ENCODE results near the gene THRAP3. TPM values are rescaled to one million over a fixed set of nuclear protein-coding genes. Genes with fewer than 3 reads are reported as not detected.

THRAP3 gene
- total RNA-seq, 1 donor from 2014 or later = 77.5 TPM

DNA sequence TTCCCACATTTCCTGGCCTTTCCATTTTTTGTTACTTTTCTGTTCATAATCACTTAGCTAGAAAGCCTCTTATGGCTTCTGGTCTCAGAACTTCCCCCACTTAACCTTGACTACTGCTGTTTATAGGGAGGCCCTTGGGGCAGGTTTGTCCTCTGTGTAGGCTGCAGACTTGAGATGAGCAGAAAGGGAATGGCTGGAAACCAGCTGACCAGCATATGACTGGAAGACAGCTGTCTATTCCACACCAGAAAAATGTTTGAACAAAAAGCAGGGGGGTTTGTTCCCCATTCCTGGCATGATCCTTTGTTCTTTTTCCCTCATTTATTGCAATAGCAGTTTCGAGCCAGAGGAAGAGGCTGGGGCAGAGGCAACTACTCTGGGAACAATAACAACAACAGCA, 77.0 kb downstream of the THRAP3 start:
- no peak for DNase-seq

DNA sequence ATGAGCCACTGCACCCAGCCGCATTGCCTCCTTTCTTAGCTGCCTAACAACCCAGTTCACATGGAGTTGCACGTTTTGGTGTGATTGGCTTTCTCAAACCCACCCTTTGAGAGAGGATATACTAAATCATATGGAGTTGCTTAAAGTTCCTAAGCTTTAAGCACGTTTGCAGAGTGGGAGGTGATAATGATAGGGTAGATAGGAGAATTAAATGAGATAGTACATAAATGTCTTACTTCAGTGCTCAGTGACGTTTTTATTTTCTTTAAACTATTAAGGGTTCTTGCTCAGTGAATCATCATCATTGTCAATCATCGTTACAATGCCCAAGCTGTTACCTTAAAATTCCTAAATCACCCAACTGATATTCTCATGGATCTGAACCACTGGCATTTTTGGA, 79.0 kb downstream of the THRAP3 start:
- DNase-seq = no peak

DNA sequence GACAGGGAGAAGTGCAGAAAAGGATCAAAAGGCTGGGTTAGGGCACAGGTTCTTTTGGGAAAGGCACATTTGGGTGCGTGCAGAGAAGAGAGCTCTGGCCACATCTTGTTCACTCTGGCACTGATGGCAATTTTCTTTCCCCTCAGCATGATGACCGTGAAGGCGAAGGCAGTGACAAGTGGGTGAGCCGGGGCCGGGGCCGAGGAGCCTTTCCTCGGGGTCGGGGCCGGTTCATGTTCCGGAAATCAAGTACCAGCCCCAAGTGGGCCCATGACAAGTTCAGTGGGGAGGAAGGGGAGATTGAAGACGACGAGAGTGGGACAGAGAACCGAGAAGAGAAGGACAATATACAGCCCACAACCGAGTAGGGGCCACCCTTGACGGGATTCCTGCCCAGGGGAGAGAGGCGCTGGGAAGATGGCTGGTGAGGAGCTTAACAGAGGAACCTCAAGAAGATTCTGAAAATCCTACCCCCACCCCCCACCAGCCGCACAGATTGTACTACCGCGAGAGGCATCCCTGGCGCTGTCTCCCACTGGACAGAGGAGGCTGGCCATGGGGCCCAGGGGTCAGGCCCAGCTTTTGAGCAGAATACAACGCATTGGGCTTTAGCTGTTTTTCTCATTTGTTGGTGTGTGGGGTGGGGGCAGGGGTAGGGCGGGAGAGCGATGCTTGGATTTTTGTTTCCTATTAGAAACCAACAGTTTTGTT, 79.6 kb downstream of the THRAP3 start:
- no peak for DNase-seq

DNA sequence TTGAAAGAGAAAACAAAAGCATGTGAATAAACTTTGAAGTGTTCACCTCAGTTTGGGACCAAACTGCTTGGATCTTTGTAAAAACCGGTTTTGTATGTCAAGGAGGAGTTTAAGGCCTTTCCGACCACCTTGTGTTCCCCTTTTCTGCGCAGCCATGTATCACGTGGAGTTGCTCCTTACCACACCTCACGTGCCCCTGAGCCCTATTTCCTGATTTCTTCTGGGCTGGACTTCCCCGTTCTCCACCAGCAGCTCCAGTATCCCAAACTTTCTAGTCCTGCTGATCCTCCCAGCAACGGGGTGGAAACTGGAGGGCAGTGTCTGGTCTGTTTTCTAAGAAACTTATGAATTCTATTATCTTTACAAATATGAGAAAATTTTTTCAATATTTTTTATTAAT, 80.3 kb downstream of the THRAP3 start:
- DNase-seq = no peak

DNA sequence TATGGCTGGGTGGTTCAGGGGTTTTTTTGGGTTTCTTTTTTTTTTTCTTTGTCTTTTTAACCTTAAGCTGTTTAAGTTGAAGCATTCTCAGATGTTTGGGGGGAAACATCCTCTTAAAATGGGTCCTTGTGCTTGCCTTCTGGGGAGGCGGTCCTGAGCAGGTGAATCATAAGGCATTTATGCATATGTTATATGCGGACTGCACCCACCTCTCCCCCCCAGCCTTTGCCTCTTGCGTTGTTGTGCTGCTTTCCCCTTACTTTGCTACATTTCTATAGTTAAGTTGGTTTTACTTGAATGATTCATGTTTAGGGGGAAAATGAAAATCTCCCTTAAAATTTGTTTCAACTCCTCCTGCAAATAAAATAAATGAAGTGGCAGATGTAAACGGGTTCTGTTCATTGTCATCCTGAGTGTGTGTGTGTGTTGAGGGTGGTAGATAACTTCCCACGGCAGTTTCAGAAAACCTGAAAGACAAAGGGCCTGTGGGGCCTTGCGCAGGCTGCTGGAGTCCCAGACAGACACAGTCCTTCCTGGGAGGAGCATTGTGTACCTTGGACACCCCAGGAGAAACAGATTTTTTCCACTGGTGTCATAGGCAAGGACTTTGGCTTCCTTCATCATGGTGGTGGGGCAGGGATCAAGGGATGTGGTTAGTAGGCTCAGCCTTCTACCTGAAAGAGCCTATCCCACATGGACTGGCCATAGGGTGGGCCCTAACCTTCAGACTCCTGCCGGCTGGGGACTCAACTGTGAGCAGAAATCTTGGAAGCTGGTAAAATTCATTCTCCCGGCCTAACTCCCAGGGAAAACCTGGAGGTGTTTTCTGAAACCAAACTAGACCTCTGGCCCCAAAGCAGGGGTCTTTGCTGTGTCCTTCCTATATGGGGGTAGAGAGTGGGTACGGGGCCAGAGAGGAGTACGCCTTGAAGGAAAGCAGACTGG, 81.0 kb downstream of the THRAP3 start:
- no peak for DNase-seq

DNA sequence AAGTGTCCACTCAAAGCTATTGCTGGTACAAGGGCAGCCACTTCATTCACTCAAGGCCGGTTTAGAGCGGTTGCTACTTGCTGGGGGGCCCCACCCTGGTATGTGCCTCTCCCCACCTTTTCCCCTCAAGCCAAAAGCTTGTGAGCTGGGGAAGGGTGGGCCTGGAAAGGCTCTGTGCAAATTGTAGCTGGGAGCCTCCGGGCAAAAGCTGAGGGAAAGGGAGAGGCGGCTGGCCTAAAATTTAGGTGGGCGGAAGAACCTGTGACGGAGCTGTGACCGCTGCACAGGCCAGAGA, 81.6 kb downstream of the THRAP3 start:
- DNase-seq = no peak

DNA sequence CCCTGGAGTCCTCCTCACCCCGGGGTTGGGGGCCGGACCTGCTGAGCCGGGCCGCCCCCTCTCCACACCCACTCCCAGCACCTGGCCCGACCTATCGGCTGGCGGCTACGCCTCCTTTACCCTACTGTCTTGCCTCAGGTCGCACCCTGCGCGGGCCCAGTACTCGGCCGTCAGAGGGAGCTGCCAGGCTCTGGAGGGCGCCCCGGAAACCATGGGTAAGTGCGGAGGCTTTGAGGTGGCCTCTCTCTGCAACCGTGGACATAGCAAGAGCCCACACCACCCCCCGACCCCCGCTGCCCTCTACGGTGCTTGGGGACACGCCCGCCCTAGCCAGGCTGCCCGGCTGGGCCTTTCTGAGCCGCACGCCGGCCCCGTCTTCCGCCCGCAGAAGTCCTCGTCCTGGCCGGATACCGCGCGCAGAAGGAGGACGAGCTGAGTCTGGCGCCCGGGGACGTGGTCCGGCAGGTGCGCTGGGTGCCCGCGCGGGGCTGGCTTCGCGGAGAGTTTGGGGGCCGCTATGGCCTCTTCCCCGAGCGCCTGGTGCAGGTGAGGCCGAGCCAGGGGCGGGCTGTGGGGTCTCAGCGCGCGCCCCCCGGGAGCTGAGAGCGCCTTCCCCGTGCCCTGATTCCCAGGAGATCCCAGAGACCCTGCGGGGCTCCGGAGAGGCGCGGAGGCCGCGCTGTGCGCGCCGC, 82.1 kb downstream of the THRAP3 start, which contains the start of gene SH3D21:
Gene SH3D21 (plus strand): TSS at position 159 of the 692 bp plus-strand sequence. CDS start 53 bp downstream, at position 212.
- DNase-seq = no peak

DNA sequence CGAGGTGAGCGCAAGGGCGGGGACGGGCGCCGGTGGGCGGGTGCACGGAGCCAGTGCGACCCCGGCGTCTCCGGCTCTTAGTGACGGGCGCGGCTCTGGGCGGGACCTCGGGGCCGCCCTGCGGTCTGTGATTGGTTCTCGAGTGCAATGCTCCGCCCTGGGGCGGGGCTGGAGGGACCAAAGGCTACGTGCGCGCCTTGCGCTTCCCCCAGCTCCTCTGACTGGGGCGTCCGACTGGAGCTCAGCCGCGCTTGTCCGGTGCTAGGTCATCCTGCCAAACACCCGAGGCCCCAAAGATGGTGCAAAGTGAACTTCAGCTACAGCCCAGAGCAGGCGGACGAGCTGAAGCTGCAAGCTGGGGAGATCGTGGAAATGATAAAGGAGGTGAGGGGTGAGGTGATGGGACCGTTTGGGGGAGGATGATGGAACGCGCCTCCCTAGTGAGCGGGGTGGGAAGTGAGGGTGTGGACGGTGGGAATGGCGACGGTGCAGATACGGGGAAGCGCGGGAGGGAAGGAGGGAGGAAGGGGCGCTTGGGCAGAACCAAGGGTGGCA, 82.7 kb downstream of the THRAP3 start:
- DNase-seq = peak; percentile 89

DNA sequence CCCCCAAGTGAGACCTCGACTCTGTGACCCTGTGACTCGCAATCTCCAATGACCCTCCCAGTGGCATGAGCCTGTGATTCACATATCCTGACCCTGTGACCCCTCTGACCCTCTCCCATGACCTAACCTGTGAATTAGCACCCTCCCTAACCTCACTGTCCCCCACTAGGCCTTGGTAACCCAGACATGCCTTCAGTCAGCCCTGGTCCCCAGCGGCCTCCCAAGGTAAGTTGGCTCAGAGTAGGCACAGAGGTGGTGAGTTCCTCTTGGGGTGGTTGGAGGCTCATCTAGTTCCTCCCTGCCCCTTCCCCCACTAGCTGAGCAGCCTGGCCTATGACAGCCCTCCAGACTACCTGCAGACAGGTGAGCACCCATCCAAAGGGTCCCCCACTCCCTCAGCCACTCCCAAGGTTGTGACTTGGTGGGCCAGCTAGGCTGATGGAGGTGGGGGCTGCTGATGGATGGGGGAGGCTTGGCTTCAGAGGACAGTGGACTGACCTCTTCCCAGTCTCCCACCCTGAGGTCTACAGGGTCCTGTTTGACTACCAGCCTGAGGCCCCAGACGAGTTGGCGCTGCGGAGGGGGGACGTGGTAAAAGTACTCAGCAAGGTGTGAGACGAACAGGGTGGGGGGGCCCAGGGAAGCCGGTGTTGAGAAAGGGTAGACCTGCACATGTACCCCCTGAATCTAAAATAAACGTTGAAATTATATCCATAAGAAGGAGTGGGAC, 83.5 kb downstream of the THRAP3 start:
- no peak for DNase-seq

DNA sequence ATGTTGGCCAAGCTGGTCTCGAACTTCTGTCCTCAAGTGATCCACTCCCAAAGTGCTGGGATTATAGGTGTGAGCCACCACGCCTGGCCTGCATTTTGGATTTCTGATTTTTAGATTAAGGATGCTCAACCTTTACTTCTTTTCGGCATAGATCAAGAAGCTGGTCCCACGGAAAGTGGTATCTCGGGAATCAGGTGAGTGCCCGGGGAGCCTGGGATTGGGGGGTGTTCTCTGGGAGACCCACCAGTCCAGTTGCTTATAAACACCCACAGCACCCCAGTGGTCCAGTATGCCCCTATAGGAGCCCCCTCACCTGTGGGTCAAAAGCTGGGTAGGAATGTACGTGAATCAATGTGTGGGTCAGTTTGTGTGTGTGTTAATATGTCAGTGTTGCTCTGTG, 85.2 kb downstream of the THRAP3 start:
- no peak for DNase-seq

DNA sequence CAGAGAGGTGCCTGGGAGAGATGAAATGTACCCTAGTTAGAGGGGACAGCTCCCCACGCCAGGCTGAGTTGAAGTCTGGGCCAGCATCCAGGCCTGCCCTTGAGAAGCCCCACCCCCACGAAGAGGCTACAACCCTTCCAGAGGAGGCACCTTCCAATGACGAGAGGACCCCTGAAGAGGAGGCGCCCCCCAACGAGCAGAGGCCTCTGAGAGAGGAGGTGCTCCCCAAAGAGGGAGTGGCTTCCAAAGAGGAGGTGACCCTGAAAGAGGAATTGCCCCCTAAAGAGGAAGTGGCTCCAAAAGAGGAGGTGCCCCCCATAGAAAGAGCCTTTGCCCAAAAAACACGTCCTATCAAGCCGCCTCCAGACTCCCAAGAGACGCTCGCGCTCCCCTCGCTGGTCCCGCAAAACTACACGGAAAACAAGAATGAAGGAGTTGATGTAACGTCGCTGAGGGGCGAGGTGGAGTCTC, 96.1 kb downstream of the THRAP3 start:
- DNase-seq = no peak

DNA sequence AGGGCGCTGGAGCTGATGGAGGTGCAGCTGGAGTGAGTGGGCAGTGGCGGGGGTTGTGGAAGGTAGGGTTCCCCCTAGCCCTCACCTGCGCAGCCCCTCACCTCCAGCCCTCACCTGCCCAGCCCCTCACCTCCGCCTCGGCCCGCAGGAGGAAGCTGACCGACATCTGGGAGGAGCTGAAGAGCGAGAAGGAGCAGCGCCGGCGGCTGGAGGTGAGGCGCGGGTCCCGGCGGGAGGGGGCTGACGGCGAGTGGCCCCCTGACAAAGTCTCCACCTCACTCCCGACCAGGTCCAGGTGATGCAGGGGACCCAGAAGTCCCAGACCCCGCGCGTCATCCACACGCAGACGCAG, 96.5 kb downstream of the THRAP3 start:
- no peak for DNase-seq

DNA sequence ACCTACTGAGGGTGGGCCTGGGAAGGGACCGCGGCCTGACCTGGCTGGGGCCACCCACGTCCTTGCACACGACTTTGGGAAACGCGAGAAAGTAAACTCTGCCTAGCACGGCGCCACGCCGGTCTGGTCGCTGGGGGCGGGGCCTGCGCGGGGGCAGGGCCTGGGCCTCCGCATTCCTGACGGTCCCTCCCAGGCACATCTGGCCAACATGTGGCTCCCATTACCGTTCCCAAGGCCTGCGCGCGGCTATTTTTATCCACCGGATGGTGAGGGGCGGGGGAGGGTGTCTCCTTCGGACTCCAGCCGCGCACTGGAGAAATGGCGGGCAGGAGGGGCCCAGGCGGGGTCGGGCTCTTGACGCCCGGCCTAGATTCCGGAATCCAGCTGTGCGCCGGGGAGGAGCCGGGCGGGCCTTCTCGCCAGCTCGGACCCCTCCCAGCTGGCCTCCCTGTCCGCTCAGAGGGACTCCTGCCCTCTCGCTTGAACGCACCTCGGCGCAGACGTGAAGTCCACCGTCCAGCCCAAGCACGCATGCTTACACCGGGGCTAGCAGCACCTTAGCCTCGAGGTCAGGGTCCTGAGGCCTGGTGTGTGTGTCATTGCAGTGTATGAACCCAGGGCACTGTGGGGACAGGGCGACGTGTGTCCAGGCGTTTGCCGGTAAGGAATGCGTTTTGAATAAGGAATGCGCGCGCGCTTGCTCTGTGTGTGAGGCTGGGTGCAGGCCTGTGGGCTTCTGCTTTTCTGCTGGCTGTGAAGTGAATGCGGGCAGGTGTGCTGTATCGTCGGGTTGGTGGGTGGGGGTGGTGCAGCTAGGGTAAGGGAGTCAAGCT, 97.1 kb downstream of the THRAP3 start:
- peak; percentile 95 for DNase-seq

DNA sequence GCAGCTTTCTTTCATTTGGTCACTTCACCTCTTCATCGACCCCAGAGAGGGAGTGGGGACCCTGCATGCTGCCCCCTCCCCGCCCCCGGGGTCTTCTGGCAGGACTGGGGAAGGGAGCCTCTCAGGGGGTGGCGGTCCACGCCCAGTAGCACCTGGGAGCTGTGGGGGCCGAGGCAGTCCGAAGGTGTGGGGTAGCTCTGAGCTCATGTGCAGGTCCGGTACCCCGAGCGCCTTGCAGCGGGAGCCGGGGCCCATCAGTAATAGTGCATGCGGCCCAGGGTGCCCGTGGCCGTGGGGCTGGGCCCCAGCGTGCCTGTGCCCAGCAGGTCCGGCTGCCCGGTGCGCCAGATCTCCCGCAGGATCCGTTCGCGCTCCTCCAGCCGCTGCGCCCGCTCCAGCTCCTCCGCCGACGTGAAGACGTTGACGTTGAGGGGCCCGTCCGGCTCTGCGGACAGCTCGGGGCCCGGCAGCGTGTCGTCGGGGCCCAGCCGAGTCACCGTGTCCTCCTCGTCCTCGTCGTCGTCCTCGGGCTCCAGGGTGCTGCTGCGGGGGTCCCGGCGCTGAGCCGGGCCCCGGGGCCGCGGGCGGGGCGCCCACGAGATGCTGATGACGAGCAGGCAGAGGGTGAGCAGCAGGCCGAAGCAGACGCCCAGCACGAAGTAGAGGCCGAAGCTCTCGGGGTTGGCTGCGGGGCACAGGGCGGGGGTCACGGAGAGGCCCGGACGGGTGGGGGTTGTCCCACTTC, 98.0 kb downstream of the THRAP3 start:
- DNase-seq = no peak

DNA sequence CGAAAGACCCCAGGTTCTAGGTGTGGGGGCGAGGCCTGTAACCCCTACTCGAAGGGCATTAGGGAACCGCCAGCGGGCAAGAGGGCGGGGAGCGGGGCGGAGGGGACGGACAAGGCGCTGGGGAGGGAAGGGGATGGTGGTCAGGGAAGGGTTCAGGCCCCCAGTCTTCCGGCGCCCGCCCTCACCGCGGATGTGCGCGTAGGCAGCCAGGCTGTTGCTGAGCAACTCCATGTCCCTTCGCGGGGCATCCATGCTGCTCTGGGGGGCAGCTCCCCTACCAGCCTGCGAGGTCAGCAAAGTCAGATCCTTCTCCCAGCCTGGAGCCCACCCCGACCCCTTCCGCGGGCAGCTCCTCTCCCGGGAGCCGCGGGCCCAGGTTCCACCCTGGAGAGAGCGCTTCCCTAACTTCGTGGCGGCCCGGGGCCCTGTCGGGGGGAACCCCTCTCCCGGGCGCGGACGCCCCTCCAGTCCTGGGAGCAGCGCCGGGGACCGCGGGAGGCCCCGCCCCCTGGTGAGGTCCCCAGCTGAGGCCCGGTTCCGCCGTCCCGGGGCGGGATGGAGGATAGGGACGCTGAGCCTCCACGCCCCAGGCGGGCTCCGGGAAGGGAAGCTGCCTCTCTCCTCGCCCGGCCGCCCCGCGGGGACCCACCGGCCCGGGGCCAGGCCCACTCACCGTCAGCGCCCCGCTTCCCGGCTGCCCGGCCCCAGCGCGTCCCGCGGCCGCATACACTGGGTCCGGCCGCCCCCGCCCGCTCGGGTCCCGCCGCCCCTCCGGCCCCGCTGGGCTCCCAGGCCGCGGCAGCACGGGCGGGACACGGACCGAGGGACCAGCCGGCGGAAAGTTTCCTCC, 98.8 kb downstream of the THRAP3 start:
- peak; percentile 40 for DNase-seq

DNA sequence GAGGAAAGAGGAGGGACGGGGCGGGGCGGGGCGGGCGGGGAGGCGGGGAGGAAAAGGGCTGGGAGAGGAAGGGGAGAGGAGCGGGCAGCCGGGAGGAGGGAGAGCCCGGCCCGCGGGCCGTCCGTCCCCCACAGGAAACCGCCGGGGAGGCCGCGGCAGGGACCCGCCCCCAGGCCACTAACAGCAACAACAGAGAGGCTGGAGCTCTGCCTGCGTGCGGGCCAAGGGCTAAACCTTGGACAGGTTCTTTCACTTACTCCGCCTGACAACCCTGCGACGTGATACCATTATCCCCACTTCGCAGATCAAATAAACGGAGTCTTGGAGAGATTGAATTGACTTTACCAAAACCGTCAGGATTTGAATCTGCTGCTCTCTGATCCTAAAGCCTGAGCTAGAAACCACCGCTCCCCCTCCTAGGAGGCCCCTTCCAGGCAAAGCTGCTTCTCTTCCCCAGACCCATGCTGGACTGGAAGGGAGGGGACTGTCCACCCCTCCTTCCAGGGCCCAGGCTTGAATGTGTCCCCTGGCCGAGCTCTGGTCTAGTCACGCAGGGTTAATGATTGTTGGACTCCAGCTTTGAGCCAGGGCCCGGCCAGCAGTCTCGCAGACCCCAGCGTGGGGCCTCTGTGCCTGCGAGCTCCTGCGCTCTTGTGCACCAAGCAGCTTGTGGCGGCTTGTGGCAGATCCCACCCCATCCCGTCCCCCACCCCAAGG, 99.6 kb downstream of the THRAP3 start, which contains the start of gene EVA1B:
Gene EVA1B (minus strand): TSS at position 10 of the 717 bp plus-strand sequence. CDS start 608 bp downstream, outside the sequence.
- DNase-seq = peak; percentile 90

DNA sequence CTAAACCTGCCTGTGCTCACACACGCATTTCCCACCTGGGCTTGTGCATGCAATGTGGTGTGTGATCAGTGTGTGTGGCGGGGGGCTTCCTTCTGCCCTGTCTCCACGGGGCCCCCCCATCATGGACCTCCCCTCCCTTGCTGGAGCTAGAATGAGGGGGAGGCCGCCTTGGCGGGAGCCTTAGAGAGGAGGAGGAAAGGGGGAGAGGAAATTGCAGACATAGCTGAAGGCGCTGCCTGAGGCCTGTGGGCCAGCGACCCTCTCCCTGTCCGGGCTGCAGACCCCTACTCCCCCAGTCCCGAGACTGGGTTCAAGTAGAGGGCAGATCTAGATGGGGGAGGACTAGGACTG, 100.1 kb downstream of the THRAP3 start:
- DNase-seq = no peak

DNA sequence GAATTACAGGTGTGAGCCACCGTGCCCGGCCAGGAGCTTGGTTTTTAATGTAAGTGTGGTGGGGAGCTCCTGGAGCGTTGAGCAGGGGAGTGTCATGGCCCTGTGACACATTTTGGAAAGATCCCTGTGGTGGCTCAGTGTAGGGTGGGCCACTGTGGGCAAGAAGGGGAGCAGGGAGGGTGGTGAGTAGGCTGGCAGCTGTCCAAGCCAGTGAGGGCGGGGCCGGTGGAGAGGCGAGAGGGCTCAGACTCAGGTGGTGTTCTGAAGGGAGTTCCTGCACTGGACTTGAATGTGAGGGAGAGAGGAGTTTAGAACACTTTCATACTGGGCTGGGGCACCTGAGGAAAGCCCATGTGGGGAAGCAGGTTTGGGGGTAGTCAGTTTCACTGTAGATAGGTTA, 102.3 kb downstream of the THRAP3 start:
- no peak for DNase-seq
